ENCODE results near the gene LOXL1.

The LOXL1 gene

DNA sequence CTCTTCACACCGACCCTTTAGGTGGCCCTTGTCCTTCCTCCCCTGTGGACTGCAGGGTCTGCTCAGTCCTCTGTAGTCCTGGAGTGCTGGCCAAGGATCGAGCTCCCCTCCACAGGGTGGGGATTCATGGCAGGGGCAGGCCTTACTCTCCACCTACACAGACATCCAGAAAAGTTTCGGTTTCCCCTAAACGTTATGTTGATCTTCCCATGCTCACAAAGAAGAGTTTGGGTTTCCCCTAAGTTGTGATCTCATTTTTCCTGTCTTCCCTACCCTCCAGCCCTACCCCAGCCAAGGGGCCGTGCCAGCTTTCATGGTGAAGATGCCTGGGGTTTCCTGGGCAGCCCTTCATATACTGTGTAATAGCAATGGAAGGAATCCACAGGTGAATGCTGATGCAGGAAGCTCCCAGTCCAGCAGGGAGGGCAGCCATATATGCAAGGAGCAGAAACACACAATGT is 55.5 kb downstream of the LOXL1 start:
- DNase-seq: no peak

GRCh38 chr15:73982222-73982962 is 56.1 kb downstream of the LOXL1 start:
- peak; percentile 26 to 61 (median 38) for DNase-seq

GRCh38 chr15:73983211-73983727 is 57.0 kb downstream of the LOXL1 start:
- DNase-seq: no peak

DNA sequence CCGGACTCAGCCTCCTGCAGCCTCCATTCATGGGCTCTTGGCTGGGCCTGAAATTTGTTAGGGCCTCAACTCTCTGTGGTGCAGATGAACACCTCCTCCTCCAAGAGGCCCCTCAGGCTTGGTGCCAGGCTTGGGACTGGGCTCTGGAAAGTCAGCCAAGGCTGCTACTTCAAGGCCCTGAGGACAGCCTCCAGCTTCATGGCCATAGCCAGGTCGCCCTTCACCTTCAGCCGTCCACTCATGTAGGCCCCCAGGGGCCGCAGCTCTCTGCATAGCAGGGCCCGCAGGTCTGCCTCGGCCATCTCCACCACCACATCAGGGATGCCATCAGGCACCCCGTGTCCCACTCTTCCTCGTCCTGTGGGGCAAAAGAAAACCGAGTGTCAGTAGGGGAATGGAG is 57.5 kb downstream of the LOXL1 start:
- DNase-seq: no peak

GRCh38 chr15:73984208-73984979 is 58.1 kb downstream of the LOXL1 start:
- no peak for DNase-seq

- no peak for DNase-seq
These were observed 59.0 kb downstream of the LOXL1 start for GRCh38 chr15:73985101-73985873.

GRCh38 chr15:73986055-73986775 is 60.0 kb downstream of the LOXL1 start:
- DNase-seq: no peak

GRCh38 chr15:73986776-73987056 is 60.5 kb downstream of the LOXL1 start:
- no peak for DNase-seq

DNA sequence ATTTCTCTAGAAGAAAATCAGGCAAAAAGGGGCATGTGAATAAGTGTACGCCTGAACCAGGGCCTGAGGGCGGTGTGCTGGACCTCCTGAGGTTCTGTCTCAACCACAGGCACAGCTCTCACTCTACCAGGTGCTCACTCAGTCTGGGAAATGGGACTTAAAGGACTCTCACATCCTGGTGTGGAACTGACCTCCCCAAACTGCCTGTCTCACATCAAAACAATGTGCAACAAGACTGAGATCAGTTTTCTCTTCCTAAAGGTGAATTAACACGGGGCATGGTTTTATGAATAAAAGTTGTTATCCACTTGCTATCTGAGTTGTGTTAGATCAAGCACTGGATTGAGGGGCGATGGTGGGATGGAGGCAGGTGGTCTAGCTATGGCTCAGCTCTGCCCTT is 61.0 kb downstream of the LOXL1 start:
- no peak for DNase-seq

DNA sequence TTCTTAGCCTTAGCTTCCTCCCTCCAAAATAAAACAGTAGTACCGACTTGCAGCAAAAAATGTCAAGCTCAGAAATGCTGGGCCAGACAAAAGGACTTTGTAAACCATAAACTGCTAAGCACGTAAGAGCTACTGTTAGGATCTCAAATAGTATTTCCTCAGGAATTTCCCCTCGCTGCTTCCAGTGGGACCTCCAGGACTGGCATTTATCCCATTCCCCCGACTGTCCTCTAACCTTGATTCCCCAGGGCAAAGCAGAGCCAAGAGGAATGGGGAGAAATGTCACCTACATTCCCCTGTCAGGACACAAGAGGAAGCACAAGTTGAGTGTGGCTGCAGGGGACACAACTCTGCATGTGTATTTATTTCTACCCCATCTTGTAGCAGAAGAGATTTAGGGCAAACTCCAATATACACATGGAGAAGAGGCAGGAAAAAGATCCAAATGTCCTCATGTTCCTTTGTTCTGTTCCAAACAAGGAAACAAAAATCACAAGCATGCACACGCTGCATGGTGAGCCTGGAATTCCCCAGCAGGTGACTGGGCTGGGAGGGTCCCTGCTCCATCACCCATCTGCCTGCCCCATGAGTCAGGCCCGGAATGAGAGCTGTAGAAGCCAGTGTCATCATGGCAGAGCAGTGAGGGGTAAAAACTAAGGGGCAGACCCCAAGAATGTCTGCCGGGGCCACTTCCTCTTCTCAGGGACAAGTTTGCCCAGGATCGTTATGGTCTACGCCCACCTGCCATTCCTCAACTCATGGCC is 61.6 kb downstream of the LOXL1 start:
- no peak for DNase-seq

GRCh38 chr15:73988445-73988969 is 62.2 kb downstream of the LOXL1 start:
- no peak for DNase-seq

DNA sequence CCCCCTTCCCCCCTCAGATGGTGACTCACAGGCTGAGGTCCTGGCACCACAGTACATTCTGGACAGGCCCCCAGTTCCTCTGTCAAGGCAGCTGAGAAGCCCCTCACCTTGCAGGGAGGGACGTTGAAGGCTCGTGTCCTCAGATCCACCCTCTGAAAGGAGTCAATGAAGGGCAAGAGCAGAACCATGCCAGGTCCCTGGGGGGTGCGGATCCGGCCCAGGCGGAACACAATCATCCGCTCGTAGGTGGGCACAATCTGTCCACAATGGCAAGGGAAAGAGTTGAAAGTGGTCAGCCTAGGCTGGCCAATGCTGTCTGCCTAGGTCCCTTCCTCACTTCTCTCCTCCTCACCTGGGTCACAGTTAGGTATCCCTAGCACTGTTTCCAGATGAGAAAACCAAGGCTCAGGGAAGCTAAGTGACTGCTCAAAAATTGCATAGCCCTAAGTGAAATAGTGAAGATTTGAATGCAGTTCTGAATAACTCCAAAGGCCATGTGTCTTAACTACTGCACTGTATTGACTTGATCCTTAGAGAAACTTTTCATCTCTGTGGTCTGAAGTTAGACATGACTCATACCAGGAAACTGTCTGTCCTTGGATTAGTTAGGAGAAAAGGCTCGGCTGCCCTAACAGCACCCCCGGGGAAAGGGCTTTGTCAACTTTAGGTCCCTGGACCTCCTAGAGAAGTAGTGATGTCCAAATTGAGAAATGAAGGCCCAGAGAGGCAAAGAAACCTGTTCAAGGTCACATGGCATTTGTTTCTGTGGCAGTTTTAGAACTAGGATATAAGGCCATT is 62.9 kb downstream of the LOXL1 start:
- no peak for DNase-seq

DNA sequence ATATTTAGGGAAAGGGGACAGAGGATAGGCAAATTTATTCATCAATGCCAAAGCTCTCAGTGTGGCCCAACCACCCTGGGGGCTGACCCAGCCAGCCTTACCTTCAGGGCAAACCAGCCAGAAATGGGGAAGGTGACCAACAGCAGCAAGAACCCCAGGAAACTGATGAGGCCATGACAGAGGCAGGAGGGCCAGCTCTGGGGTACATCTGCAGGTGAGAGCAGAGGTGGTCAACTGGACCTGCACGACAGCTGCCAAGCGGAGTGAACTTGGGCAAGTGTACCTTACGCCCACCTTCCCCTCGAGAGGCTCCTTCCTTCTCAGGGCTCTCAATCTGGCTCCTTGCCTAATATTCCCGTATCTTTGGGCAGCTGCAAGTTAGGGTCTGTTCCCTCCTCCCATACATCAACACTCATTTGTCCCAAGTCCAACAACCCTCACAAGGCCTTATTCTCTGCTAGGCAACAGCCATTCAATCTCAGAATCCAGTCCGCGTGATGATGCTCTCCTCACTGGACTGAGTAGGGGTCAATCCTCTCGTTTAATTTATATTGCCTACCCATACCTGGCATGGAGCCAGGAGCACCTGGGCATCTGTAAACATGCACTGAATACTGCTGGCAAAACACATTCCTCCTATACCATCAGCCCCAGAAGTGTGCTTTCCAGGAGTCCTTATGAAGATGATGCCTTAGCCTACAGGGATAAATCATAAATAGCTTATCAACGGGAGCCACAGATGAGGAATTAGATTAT is 64.2 kb downstream of the LOXL1 start:
- DNase-seq: no peak

- no peak for DNase-seq
These were observed 65.0 kb downstream of the LOXL1 start for GRCh38 chr15:73991260-73991659.

DNA sequence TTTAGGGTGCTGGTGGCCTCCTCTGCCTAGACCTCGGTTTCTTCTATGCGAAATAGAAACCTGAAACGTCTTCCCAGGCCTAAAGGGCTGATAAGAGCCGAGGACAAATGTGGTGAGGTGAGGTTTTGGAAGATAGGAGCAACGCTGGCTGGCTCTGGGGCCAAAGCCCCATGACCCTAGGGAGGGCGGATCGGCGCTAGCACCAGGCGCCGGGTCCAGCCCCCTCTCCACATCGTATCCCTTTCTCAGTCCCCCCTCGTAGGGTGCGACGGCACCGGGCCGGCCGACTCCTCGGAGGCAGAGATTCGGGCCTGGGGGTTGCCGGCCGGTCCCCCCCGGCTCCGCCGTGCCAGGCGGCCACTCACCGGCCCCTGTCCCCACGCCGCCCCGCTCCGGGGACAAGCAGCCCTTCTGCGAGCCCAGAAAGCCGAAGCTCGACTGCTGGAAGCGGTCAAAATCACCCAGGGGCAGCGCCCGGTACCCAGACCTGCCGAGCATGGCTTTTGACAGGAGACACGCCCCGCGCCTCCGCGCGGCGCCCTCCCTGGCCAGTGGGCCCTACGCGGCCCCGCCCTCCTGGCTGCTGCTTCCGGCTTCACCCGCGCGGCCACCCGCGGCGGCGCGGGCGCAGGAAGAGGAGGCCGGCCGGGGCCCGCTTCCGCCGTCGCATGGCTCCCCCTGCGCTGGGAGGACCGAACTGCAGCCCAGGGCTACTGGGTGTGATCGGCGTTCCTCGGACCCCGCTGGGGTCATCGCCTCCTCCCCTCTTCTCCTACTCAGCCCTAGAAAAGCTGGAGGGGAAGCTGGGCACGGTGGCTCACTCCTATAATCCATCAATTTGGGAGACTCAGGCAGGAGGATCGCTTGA is 65.7 kb downstream of the LOXL1 start, which contains the start of gene STOML1:
STOML1 (minus strand) TSS at position 570 of the 868 bp plus-strand sequence; CDS start at position 498, 72 bp downstream.
- peak; percentile 97 to 99 (median 98) for DNase-seq

DNA sequence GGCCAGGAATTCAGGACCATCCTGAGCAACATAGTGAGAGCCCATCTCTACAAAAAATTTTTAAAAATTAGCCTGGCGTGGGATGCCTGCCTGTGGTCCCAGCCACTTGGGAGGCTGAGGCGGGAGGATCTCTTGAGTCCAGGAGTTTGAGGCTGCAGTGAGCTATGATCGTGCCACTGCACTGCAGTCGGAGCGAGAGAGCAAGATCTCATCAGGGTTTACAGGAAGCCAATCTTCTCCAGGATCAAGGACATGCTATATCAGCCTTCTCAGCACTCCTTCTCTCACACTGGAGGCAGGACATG is 66.3 kb downstream of the LOXL1 start:
- DNase-seq: no peak

GRCh38 chr15:73993211-73993994 is 67.1 kb downstream of the LOXL1 start:
- no peak for DNase-seq

- peak; percentile 95 to 98 (median 97) for DNase-seq
These were observed 68.2 kb downstream of the LOXL1 start, which contains the start of gene PML for GRCh38 chr15:73994413-73994883. PML (plus strand) TSS chr15:73994716; CDS start chr15:73994813, 97 bp downstream.
